HG02981 (cell line): ENCODE results near the gene CACNA1H.

ENCODE experiments used
- ATAC-seq: cut with Tn5 transposase; IDR thresholded peaks from one replicate; pipeline ENCODE4 v1.9.1; 2021; ENCODE audit warnings: mild to moderate bottlenecking, moderate library complexity; ENCODE audit not compliant: unreplicated experiment

The CACNA1H gene

DNA sequence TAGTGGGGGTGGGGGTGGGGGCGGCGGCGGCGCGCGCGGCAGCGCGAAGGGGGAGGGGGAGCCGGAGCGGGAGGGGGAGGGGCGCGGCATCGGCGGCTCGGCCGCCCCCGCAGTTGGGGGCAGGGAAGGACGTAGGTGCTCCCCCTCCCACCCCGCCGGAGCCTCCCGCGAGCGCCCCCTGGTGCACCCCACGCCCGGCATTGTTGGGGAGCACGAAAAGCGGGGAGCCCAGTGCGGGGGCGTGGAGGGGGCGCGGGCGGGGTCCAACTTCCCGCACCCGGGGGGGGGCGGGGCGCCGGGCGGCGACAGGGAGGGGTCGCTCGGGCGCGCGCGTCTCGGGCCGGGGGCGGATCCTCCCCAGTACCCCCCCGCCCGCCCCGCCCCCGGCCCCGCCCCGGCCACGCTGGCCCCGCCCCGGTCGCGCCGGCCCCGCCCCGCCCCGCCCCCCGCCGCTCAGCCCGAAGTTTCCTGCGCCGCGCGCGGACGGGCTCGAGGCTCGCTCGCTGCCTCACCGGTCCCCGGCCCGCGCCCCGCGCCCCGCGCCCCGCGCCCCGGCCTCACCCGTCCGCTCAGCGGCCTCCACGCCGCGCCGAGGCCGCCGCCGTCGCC, at the start of gene CACNA1H:
Gene CACNA1H (plus strand): TSS at position 456 of the 609 bp plus-strand sequence. CDS start 632 bp downstream, outside the sequence.
- no peak for ATAC-seq

DNA sequence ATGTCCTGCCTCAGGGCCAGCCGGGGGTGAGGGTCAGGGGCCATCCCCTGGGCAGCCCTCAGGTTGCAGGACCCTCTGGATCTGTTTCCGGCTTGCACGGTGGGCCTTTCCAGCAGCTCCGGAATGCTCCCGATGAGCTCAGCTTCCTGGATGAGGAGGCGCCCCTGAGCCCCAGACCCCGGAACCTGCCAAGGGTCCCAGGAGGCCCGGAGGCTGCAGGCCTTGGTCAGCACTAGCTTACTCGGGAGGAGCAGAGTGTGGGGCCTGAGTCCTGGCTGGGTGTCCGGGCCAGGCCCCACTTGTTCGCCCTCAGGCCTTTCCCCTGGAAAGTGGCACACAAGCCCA, 49.3 kb upstream of the CACNA1H start:
- no peak for ATAC-seq

DNA sequence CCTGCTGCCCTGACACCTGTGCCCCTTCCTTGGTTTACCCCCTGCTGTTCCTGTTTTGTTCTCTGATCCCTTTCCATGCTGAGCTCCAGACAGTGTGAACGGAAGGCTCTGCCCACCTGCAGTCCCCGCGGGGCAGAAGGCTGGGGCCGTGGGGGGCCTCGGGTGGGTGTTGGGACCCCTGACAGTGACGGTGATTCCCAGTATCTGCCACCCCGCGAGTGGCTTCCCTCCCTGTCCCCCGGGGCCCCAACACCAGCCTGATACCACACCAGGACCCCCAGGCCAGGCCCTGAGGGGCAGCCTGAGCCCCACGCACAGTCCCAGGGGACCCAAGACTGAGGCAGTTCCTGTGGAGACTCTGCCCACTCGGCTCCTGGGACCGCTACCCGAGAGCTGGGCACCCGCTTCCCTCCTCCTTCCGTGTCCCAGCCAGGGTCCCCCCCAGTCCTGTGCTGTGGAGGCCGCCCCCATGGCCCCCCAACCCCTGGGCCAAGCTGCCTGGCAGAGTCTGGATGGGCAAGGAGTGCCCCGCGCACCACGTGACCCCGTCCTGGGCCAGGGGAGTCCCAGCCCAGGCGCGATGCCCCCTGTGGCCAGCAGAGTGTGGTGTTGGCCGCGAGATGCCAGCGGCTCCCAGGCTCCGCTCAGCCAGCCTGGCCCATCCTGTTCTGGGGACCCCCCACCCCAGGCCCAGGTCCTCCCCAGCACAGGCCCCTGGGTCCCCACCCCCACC, 46.9 kb upstream of the CACNA1H start:
- ATAC-seq: no peak

DNA sequence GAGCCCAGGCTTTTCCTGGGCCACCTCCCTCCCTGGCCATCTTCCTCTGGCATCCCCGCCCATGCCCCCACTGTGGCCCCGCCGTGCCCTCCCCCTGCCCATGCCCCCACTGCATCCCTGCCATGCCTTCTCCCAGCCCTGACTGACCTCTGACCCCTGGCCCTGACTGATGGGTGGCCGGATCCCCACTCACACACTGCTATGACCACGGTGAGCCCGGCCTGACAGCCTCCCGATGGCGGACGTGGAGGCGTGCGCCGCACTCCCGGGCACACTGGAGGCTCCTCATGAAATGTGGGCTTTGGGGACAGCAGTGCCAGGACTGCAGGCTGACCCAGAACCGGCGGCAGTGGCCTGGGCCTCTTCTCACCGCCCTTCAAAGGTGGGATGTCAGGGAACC, 46.2 kb upstream of the CACNA1H start:
- ATAC-seq: no peak

DNA sequence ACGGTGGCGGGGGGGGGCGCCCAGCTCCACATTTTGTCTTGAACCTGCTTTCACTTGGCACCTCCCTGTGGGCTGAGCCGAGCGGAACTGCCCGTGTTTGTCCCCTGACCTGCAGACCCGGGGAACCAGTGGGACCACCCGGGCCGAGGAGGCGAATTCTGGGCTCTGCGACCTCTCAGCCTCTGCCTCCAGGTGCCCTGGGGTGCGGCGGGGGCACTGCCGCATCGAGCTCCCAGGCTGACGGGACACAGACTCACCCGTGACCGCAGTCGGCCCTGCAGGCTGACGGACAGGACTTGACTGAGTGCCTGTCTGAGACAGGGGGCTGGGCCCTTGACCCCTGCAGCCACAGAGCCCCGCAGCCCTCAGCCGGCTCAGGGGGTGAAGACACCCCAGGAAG, 45.8 kb upstream of the CACNA1H start:
- ATAC-seq: no peak

DNA sequence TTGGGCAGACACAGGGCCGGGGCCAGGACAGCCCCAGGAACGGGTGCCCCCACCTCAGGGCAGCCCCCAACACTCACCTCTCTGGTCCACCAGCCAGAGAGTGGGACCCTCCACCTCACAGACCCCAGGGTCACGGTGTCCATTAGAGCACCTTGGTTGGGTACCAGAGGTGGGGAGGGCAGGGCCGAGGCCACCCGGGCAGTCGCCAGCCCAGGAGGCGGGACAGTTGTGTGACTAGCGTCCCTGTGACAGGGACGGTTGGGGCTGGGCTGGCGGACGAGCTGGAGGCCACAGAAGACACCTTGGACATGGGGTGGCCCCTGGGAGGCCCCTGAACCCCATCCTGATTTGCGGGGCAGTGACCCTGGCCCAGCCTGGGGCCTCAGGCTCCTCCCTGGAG, 45.2 kb upstream of the CACNA1H start:
- ATAC-seq: no peak

DNA sequence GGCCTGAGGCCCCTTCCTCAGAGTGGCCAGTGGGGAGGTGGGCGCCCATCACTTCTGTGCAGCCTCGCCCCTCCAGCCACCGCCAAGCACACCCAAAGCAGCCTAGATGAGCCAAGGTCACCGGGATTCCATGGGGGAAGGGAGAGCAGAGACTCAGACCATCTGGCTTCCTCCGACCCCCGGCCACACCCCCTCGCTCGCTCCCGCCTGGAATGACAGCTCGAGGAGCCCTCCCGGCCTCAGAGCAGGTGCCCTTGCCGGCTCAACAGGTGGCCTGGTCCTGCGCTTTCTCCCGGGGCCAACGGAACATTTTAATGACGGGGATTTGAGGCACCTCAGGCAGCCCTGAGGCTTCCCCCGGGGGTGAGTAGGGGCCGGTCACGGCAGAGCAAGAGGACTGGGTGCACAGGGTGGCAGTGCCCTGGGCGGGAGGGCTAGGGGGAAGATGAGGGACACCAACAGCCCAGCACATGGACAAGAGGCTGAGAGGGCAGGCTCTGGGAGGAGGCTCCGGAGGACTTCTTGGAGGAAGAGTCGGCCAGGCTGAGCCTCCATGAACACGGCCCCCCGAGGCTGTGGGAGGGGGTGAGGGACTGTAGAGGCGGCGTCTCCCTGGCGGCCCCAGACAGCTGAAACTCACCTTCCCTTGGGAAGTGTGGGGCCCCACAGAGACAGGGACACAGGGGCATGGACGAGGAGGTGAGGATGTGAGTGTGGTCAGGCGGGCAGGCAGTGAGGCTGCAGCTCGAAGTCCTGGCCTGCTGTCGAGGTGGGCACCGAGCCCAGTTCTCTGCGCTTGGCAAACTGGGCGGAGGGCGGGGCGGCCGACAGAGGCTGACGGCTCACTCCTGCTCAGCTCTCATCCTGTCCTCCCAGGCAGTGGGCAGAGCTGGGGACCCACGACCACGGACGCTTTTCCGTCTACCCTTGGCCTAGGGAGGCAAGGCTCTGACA, 44.3 kb upstream of the CACNA1H start:
- no peak for ATAC-seq

DNA sequence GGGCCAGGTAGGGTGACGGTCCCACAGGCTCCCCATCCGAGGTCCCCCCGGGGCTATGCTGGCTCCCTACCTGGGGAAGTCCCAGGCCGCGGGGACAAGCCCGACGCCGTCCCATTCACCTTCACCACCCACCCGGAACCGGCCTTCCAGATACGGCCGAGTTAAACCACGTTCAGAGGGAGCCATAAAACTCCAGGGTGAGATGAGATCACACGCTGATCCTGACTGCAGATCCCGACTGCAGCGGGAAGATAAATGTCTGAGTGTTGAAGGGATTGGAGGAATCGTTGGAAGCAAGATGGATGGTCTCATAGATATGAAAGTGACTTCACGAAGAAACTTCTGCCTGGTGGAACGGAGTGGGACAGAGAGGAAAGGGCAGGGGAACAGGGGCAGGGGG, 43.3 kb upstream of the CACNA1H start:
- no peak for ATAC-seq

DNA sequence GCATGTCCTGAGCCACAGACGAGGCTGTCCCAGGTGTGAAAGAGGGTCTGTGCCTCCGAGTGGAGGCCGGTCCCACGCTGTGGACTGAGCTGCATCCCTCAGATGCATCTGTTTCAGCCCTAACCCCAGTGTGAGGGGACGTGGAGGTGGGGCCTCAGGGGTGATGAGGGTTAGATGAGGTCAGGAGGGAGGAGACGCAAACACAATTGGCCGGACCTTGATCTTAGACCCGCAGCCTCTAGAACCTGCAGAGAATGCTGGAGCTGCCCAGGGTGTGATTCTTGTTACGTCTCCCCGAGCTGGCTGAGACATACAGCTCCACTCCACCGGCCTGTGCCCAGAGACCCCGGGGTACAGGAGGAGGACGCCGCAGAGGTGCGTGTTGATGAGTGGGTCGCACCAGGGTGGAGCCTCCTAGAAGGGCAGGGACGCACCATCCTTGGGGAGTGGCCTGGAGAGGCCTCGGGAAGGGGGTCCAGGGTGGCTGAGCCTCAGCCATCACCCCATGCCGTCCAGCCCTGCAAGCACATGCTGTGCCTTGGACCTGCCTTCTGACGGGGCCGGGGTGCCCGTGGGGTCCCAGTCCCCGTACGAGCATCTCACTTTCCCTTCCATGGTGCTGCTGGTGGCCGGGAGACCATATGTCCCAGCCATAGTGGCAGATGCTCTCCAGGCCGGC, 40.3 kb upstream of the CACNA1H start:
- ATAC-seq: no peak

DNA sequence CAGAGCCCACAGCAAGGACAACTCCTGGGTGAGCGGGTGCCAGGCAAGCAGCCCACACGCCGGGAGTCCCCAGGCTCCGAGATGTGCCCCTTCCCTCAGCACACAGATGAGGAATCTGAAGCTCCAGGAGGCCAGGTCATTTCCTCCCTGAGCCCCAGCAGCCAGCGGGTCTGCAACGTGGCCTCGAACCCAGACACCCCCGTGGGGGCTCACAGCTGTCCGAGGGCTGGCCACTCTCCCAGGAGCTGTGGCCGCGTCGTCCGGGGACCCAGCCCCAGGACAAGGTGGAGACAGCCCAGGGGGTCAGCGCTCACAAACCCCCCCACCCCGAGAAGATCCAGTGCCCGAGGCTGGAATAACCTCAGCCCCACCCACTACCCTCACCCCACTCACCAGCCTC, 39.4 kb upstream of the CACNA1H start:
- no peak for ATAC-seq

DNA sequence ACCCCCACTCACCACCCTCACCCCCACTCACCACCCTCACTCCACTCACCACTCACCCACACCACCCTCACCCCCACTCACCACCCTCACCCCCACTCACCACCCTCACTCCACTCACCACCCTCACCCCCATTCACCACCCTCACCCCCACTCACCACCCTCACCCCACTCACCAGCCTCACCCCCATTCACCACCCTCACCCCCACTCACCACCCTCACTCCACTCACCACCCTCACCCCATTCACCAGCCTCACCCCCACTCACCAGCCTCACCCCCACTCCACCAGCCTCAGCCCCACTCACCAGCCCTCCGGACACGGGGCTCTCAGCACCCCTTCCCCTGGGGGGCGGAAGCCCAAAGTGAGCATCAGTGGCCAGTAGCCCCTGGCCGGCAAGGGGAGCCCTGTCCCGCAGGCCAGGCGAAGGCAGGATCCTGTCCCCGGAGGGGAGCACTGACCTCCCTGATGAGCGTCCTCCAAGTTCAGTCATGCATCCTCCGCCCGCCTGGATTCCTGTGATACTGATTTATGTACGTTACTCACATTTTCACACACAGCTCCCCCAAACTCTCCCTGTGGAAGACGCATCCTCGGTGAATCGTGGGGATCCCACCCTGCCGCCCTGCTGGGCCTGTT, 38.9 kb upstream of the CACNA1H start:
- ATAC-seq: no peak

DNA sequence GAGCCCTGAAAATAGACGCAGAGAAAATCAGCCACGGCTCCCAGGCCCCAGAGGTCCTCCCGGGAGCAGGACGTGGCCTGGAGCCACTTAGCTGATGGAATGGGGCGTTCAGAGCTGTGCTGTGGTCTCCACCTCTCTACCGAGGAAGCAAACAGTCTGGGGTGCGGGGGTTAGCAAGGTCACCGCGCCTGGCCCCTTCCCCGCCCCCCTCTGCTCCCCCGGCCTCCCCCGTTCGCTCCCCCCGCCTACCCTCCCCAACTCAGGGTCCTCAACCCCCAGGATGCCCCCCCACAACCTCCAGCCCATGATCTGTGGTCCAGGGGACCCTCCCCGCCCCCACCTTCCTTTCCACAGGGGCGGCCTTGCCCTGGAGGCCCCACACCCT, 36.2 kb upstream of the CACNA1H start:
- no peak for ATAC-seq

DNA sequence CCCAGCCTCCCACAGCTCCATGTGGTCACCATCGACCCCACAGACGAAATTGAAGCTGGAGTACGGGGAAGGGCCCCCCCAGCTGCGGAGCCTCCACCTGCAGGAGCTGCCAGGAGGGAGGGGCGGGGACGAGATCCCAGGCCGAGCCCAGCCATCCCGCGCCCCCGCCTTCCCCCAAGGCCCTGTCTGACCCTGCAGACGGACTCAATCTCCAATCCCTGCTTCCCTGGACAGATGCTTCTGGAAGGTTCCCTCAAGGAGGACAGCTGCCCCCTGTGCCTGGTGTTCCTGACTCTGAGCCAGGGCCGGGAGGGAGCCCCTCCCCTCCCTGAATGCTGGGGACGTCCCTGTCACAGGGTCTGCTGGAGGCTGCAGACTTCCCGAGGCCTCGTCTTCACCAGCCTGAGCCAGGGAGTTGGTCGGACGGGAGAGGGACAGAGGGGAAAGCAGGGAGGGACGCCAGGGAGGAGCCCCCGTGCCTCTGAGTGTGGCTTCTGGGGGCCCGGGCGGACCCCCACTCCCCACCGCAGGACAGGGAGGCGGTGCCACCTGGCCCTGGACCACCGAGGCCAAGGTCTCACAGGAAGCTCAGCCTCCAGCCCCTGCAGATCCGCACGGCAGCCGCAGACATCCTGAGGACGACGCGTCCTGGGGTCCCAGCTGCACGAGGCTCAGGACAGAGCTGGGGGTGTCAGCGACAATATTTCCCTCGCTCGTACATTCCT, 35.6 kb upstream of the CACNA1H start:
- no peak for ATAC-seq

DNA sequence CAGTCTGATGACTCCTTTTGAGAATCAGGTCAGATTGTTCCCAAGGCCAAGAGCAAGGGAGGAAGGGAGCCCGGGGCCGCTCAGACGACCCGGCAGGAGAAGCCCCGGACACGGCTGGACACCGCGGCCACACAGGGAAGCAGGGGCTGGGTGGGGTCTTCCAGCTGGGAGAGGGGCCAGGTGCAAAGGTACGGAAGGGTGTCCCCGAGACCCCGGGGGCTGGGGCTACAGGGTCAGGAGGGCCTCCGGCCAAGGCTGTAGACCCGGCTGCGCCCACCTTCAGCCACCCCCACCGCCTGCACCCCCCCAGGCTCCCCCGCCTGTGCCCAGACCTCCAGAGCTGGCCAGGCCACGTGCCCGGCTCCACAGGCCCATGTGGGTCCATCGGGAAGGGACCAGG, 35.0 kb upstream of the CACNA1H start:
- no peak for ATAC-seq

DNA sequence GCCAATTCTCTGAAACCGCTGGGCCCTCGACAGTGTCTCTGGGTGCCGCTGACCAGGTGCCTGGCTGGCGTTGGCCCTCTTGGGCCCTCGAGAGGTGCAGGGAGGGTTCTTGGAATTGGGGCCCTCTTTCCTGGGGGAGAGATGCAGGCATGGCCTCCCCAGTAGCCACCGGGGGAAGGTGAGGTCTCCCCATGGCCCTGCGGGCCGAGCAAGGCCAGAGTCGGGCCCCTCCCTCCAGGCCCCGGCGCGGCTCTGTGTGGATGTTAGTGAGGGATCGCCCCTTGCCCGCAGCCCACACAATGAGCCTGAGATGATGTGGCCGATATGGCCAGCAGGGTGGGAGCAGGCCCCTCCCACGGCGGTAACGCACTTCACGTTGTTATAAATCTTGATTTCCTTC, 33.8 kb upstream of the CACNA1H start:
- no peak for ATAC-seq

DNA sequence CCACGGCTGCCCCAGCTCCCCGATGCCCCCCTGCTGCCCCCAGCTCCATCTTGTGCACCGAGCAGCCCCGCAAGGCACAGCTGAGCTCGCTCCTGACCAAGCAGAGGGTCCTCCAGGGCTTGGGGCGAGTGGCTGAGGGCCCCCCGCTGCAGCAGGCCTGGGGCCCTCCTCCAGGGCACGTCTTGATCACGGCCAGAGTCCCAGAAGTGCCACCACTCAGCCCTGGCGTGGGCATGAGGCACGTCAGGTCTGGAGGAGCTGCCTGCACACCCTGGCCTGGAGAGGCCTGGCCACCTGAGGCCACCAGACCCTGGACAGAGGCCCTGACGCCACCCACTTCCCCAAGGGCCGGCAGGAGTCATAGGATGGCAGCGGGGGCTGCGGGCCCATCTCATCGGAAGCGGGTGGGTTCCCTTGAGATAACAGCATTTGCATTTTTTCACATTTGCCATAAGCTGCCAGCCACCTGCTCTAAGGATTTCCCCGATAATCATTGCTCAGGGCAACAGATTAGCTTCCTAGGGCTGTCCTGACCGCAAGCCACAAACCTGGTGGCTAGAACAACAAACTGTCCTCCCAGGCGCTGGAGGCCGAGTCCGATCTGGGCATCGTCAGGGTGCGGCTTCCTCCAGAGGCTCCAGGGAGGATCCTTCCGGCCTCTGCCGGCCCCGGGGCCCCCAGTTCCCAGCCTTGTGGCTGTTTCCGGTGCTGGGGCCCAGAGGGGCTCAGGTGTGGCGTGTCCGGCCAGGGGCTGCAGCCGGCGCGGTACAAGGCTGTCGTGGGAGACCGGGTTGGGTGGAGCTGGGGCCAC, 32.9 kb upstream of the CACNA1H start:
- no peak for ATAC-seq

DNA sequence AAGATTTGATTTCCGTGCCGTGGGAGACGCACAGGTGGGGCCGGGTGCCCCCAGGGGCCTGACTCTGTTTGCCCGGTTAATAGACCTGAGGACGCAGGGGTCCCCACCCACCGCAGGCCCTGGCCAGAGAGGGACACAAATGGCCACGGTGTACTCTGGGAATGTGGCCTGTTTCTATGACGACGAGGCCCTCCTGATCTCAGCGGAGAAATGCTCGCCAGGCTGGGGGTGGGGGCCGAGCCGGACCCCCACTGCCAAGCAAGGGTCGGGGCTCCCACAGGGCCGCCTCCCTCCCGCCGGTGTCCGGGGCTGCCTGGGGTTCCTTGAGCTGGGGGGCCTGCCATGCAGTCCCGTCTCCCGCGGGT, 32.3 kb upstream of the CACNA1H start:
- ATAC-seq: no peak

DNA sequence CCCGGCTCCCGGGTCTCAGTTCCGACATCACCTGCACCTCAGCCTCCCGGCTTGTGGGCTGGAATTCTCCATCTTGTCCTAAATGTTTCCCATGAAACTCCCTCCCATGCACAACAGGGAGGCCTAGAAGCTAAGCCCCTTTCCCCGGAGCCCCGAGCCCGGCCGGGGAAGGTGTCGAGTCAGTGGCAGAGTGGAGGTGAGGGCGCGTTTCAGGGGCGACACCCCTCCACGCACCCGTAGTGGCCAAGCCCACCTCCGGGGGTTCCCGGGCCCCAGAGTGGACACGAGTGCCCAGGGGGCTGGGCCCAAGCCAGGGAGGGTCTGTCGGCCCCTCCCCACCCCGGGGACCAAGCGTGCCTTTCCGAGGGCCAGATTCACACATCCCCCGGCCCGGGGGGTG, 31.9 kb upstream of the CACNA1H start:
- no peak for ATAC-seq

DNA sequence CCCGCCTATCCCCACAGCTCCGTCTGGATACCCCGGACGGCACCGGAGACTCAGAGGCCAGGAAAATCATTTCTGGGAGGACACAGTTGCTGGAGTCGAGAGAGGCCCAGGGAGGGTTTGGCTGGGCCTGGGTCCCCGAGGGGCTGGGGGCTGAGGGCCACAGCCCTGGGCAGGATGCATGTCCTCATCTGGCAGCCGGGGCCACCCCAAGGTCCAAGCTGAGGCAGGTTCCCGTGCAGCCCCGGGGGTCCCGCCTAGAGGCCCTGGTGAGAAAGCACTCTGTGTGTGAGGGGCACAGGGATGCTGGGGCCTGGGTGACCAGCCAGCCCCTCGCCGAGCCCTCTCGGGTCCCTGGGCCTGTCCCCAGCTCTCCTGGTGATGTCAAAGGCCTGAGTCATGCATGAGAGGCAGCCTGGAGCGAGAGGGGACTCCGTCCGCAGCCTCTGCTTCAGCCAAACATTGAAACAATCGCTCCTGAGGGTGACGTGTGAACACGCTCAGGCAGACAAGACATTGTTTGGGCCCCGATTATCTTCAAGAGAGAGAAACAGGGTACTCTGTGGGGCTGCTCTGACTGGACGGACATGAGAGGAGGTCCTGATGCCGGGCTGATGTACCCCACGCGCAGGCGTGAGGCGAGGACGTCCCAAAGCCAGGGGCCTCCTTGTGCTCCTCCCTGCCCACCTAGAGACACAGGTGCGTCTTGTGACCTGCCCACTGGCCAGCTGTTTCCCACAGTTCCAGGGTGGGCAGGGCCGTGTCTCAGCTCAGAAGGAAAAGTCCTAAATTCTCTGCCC, 31.1 kb upstream of the CACNA1H start:
- ATAC-seq: no peak
